Measurements from ENCODE around the gene FBXO31. TPM values are rescaled to one million over a fixed set of nuclear protein-coding genes. Genes with fewer than 3 reads are reported as not detected.

Gene FBXO31
- total RNA-seq, 2 donors from 2014 or later, result 21.9 to 29.1 TPM

DNA sequence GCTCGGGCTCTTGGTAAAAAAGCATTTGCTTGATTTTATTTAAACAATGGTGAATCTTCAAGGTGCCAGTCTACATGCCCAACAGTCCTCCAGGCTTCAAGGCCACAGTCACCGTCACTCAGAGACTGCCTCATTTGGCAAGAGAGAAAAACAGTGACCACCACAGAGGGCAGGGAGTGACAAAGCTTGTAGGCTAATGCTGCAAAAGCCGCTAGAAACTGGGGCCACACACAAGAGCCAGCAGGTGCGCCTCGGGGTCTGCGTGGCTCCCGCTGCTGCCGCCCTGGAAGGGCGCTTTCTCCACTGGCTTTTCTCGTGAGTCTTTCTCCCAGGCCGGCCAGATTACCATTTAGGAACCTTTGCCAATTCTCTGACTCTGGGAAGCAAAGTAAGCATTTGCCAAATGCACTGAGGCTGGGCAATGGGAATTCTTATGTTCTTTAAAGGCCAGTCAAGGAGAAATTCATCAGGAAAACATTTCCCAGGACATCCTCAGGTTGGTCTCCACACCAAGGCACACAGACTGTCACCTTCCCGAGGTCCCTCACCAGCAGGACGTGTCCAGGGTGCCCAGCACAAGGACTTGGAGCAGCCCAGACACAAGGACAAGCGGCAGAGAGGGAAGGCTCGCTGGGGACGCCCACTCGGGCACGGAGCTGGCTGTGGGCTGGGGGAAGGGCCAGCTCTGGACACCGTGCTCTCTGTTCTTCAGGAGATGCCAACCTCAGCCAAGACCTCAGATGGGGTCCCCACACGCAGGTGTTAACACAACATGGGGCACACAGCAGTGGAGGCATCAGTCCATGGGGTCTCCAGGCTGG, 53.9 kb downstream of the FBXO31 start:
- Mint-ChIP-seq H3K4me3 (no peak overlapping the region), H3K9me3 (no peaks in the 10 kb centered on the region), H3K27ac (no peak overlapping the region), H3K4me1 (no peaks in the 10 kb centered on the region), H3K27me3 (no peaks in the 10 kb centered on the region), H3K36me3 (ENCODE audit: low read depth) (peaks cover 36% of the 10 kb centered on the region)
- no peak for ATAC-seq (replicated peaks)

DNA sequence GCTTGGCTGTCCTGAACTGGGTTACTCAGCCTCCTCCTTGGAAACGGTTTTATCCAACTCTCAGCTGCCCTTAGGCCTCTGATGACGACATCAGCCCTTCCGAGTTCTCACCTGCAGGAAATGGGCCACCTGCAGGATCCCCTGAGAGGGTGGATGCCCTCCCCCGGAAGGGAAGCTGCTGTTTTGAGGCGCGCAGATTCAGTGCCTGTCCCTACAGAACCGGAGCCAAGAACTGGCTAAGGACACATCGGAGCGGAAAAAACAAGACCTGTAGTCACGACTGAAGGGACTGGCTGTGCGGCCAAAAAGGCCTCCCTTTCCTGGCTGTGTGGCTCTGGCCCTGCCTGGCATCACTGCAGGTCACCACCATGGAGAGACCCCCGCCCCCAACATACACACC, 54.7 kb downstream of the FBXO31 start:
- Mint-ChIP-seq H3K9me3 (no peaks in the 10 kb centered on the region), H3K4me3 (no peak overlapping the region), H3K4me1 (no peaks in the 10 kb centered on the region), H3K27ac (no peak overlapping the region), H3K36me3 (ENCODE audit: low read depth) (peaks cover 31% of the 10 kb centered on the region), H3K27me3 (no peaks in the 10 kb centered on the region)
- no peak for ATAC-seq (replicated peaks)

DNA sequence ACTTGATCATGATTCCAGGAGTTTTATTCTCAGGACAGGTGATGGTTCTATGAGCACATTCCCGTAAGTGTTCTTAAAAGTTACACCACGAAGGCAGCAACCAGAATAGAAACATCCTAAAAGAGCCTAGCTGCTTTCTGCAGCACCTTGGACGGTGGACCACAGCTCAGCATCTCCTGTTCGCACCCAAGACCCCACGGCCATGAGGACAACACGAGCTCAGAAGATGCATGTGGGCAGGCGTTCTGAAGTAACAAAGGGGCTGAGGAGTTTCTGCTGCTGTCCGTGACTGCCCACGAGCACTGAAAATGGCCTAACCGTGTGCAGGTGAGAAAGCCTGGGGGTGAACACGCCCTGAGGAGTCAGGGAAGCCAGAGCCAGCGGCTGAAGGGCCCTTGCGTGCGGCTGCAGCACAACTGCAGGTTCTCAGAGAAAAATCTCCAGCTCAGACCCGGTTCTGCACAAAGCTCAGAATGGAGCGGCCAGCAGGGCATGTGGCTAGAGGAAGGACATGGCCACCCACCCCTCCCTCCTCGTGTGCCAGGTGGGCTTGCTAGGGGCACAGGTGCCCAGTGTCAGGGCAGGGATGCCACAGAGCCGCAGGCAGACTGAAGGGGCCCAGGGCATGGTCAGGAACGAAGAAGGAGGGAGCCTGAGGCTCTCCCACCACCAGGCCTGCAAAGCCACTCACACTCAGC, 55.6 kb downstream of the FBXO31 start:
- H3K36me3 Mint-ChIP-seq (ENCODE audit: low read depth), result peaks cover 30% of the 10 kb centered on the region
- H3K27me3 Mint-ChIP-seq, result no peaks in the 10 kb centered on the region
- H3K4me1 Mint-ChIP-seq, result no peaks in the 10 kb centered on the region
- no peak overlapping the region for H3K27ac Mint-ChIP-seq
- H3K9me3 Mint-ChIP-seq, result no peaks in the 10 kb centered on the region
- no peak for ATAC-seq (replicated peaks)
- H3K4me3 Mint-ChIP-seq, result no peak overlapping the region

DNA sequence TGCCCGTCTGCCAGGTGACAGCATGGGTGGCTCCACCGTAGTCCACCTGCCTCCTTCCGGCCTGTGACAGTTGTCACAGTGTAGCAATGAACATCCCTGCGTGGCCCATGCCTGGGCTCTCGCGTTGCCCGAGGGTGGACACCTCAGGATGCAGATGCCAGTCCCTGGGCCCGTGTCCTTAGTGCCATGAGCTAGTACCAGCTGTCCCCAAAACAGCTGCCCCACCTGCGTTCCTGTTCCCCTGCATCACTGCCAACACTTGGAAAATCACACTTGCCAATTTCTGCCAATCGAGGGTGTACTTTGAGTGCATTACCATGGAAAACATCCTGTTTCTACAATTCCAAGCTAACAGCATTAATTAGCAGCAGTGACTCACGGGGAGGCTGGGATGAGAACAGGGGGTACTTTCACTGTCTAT, 57.4 kb downstream of the FBXO31 start:
- peaks cover 20% of the 10 kb centered on the region for H3K36me3 Mint-ChIP-seq (ENCODE audit: low read depth)
- H3K27ac Mint-ChIP-seq, result no peak overlapping the region
- no peak overlapping the region for H3K4me3 Mint-ChIP-seq
- no peaks in the 10 kb centered on the region for H3K4me1 Mint-ChIP-seq
- H3K9me3 Mint-ChIP-seq, result no peaks in the 10 kb centered on the region
- ATAC-seq (replicated peaks), result no peak
- no peaks in the 10 kb centered on the region for H3K27me3 Mint-ChIP-seq

DNA sequence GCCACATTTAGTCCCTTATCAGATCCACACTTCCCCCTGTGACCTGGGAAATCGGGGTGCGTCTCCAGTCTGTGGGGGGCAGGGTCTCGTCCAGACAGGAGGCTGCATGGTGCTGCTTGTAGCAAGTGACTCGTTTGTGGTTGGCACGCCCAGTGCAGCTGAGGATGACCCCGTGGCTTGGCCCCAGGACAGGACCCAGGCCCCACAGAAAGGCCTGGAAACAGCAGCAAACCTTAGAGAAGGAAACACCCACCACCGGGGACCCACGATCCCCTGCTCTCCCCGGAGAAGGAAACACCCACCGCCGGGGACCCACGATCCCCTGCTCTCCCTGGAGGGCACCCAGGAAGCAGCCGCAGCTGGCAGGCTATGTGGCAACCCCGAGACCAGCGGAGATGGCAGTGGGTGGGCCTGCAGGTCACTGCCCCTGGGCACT, 58.1 kb downstream of the FBXO31 start:
- no peak overlapping the region for H3K27ac Mint-ChIP-seq
- ATAC-seq (replicated peaks), result no peak

DNA sequence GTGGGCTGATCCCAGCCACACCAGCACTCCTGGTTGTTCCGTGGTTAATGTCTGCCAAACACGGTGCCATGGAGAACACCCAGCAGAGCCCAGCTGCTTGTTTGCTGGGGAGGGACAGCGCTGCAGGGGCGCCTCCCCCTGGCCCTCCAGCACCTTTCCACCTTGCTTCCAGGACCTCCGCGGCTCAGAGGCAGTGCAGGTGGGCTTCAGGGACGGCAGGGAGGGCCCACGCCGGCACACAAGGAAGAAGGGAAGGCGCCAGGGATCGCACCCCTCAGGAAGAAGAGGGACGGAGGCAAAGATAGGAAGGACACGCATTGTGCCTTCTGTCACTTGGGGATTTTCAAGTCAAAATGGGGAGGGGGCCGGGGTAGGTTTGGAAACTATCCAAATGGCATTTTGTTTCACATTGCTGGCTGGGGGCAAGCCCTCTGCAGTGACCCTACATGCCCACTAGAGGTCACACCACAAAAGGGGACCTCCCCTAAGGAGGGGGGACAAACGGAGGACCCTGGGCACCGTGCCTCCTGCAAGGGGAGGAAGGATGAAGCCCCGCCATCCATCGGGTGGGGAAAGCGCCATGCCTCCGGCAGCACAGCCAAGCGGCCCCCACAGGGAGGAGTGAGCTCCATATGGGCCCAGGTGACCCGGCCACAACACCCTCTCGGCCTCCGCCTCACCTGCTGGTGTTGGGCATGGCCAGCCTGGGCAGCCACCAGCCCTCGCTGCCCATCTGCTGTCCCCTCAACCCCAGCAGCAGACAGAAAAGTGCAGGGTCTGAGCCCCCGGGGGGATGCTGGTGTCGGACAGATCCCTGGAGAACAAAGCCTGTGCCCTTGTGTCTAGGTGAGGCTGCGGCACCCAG, 58.9 kb downstream of the FBXO31 start:
- Mint-ChIP-seq H3K27me3 (no peaks in the 10 kb centered on the region), H3K36me3 (ENCODE audit: low read depth) (peaks cover 10% of the 10 kb centered on the region), H3K9me3 (no peaks in the 10 kb centered on the region), H3K4me3 (no peak overlapping the region), H3K4me1 (no peaks in the 10 kb centered on the region), H3K27ac (no peak overlapping the region)
- ATAC-seq (replicated peaks), result peak; percentile 62

More for the DNA sequence above, 58.1 kb downstream of the FBXO31 start:
- no peaks in the 10 kb centered on the region for H3K4me1 Mint-ChIP-seq
- H3K4me3 Mint-ChIP-seq, result no peak overlapping the region
- peaks cover 13% of the 10 kb centered on the region for H3K36me3 Mint-ChIP-seq (ENCODE audit: low read depth)
- no peaks in the 10 kb centered on the region for H3K27me3 Mint-ChIP-seq
- no peaks in the 10 kb centered on the region for H3K9me3 Mint-ChIP-seq

DNA sequence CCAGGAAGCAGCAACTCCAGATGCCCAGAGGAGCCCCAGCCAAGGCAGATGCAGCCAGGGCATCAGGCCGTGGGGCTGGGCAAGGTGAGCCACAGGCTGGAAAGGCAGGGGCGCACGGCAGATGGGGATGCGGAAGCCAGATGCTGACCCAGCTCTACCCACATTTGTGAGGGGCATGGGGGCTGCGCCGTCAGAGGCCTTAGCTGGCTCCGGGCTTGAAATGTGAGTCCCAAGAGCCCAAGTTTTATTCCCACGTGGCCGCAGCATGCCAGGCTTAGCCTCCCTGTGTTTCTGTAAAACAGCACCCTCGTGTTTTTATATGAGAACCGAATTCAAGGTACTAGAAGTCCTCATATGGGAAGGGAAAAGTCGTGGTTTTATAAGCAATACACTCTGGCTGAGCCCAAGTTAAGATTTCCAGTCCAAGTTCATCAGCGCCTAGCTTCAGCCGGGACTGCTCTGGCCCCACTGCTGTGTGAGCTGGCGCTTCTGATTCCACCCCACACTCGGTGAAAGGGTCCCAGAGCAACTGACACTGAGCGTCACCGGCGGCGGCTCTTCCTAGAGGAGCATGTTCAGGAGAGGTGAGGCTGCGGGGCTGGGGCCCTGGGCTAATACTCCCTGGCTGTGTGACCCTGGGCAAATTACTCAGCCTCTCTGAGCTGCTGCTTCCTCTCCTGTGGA, 59.7 kb downstream of the FBXO31 start:
- Mint-ChIP-seq H3K4me3 (no peak overlapping the region), H3K27me3 (no peaks in the 10 kb centered on the region), H3K36me3 (ENCODE audit: low read depth) (peaks cover 3% of the 10 kb centered on the region), H3K9me3 (no peaks in the 10 kb centered on the region), H3K27ac (no peak overlapping the region), H3K4me1 (no peaks in the 10 kb centered on the region)
- no peak for ATAC-seq (replicated peaks)

DNA sequence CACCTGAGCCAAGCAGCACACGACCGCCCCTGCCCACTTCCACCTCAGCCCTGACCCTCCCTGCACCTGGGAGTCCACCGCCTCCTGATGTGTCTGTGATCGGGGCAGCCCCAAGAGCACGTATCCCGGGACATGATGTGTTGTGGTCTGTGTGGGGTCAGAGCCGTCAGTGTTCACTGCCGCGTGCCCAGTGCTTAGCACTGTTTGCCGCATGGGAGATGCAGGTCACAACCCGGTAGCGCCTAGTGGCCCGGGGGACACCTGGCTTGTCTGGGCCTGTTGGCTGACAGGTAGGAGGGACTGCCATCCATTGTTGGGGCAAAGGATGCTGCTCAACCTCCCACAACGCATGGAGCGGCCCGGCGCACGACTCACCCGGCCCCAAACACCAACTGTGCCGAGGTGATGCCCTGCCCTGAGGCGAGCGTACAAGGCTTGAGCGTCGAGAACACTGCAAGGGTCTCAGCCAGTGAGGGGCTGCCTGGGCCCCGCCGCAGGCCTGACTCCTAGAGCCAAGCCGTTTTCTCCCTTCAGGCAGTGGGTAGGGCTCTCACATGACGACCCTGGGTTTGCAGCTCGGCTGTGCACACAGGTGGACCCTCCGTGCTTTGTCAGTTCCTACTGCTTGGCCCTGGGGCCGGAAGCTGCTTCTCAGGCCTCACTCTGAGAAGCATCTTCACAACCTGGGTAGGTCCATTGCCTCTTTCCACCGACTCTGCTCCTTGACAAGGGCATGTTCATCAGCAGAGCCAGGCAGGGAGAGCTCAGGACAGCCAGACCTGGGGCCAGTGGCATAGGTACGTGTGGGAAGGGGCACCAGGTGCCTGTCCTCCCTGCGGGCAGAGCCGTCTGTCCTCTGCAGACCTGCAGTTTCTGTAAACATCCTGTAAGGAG, 60.5 kb downstream of the FBXO31 start:
- no peak for ATAC-seq (replicated peaks)
- no peaks in the 10 kb centered on the region for H3K9me3 Mint-ChIP-seq
- no peak overlapping the region for H3K27ac Mint-ChIP-seq
- H3K4me1 Mint-ChIP-seq, result peaks cover 7% of the 10 kb centered on the region
- H3K36me3 Mint-ChIP-seq (ENCODE audit: low read depth), result peaks cover 9% of the 10 kb centered on the region
- H3K4me3 Mint-ChIP-seq, result no peak overlapping the region
- H3K27me3 Mint-ChIP-seq, result no peaks in the 10 kb centered on the region

DNA sequence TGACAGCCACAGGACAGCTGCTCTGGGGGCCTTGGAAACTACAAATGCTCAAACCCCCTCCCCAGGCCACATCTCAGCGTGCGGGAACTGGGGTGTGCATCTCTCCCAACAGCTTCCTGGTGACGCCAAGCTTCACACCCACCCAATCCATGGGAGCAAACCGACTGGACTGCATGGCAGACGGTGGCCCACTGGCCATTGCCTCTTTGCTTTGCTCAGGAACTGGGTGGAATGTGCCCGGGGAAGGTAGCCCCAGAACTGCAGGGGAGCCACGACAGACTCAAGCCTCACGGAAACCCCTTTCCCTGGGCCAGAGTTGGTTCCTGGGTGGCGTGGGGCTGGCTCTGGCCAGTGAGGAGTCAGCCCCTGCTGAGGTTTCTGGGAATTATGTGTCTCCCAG, 61.2 kb downstream of the FBXO31 start:
- no peak overlapping the region for H3K4me3 Mint-ChIP-seq
- H3K36me3 Mint-ChIP-seq (ENCODE audit: low read depth), result peaks cover 17% of the 10 kb centered on the region
- ATAC-seq (replicated peaks), result no peak
- H3K27me3 Mint-ChIP-seq, result no peaks in the 10 kb centered on the region
- peaks cover 8% of the 10 kb centered on the region for H3K4me1 Mint-ChIP-seq
- H3K27ac Mint-ChIP-seq, result no peak overlapping the region
- H3K9me3 Mint-ChIP-seq, result no peaks in the 10 kb centered on the region

DNA sequence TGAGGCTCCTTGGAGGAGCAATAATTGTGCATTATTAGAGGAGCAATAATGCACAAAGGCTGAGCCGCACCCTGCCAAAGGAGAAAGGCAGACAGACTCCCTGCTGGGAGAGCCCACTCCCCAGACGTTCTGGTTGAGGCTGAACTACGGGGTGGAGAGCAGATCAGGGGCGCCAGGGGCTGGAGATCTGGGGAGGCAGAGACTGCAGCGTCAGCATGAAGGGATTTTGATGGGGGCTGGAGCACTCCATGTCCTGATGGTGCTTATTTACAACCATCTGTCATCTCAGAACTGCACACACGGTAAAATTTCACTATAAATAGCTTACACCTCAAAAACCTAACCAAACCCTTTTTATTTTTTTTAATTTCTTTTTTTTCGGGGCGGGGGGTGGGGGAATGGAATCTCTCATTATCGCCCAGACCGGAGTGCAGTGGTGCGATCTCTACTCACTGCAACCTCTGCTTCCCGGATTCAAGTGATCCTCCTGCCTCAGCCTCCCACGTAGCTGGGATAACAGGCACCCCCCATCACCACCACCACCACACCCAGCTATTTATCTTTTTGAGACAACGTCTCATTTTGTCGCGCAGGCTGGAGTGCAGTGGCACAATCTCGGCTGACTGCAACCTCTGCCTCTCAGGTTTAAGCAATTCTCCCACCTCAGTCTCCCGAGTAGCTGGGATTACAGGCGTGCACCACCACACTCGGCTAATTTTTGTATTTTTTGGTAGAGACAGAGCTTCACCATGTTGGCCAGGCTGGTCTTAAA, 62.1 kb downstream of the FBXO31 start:
- peaks cover 21% of the 10 kb centered on the region for H3K36me3 Mint-ChIP-seq (ENCODE audit: low read depth)
- no peaks in the 10 kb centered on the region for H3K9me3 Mint-ChIP-seq
- no peaks in the 10 kb centered on the region for H3K27me3 Mint-ChIP-seq
- H3K27ac Mint-ChIP-seq, result peak overlapping the region; percentile 50
- peaks cover 8% of the 10 kb centered on the region for H3K4me1 Mint-ChIP-seq
- H3K4me3 Mint-ChIP-seq, result no peak overlapping the region
- ATAC-seq (replicated peaks), result no peak

DNA sequence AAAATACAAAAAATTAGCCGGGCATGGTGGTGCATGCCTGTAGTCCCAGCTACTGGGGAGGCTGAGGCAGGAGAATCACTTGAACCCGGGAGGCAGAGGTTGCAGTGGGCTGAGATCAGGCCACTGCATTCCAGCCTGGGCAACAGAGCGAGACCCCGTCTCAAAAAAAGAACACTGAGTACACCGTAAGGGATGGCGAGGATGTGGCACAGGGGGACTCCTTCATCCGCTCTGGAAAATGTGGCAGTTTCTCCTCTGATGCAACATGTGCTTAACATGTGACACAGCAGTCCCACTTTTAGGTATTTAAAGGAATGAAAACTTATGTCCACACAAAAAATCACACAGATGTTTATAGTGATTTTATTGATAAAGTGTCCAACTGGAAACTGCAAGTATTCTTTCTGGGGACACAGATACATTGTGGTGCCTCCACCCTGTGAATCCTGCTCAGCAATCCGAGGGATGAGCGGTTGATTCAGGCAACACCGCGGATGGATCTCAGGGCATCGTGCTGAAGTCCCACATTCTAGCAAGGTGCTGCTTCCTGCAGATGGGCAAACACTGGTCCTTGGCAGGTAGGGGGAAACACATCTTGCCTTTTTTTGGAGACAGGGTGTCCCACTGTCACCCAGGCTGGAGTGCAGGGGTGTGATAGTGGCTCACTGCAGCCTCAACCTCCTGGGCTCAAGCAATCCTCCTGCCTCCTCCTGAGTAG, 62.9 kb downstream of the FBXO31 start:
- peak overlapping the region; percentile 50 for H3K27ac Mint-ChIP-seq
- no peaks in the 10 kb centered on the region for H3K27me3 Mint-ChIP-seq
- H3K36me3 Mint-ChIP-seq (ENCODE audit: low read depth), result peaks cover 21% of the 10 kb centered on the region
- peaks cover 8% of the 10 kb centered on the region for H3K4me1 Mint-ChIP-seq
- H3K9me3 Mint-ChIP-seq, result no peaks in the 10 kb centered on the region
- H3K4me3 Mint-ChIP-seq, result no peak overlapping the region
- ATAC-seq (replicated peaks), result no peak

DNA sequence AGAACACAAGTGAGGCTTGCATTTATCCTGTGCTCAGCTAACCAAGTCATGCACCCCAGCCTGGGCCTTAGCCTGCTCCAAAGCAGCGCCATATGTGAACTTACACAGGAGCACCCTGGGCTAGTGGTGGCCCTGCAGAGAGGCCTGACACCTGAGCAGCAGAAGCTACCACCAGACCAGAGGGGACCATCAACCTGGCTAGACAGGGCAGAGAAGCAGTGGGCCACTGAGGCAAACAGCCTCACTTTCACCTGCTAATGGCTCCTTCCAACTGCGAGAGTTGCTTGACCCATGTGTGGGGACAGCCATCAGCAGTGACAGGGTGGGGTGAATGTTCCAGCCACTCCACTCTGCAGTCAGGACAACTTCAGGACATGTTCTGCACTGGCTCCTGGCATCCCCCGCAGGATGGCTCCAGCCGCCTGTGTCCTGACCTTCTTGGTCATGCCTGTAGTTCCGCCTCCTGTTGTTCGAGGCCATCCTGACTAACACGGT, 63.5 kb downstream of the FBXO31 start:
- ATAC-seq (replicated peaks), result no peak
- peaks cover 8% of the 10 kb centered on the region for H3K4me1 Mint-ChIP-seq
- H3K4me3 Mint-ChIP-seq, result no peak overlapping the region
- H3K36me3 Mint-ChIP-seq (ENCODE audit: low read depth), result peaks cover 21% of the 10 kb centered on the region
- H3K9me3 Mint-ChIP-seq, result no peaks in the 10 kb centered on the region
- no peak overlapping the region for H3K27ac Mint-ChIP-seq
- no peaks in the 10 kb centered on the region for H3K27me3 Mint-ChIP-seq

All from activated T-helper 17 cell treated with anti-CD3 and anti-CD28 coated beads, Interleukin-2, amount 50 U/mL, for 72 hours (primary cell).